HG03060 (cell line): ENCODE data around the gene TTF2.
"Not testable (repeated sequence)": the region's sequence is repeated elsewhere in the genome, so short reads cannot be mapped to it uniquely, and the experiment has no call there.

Source experiments
- ATAC-seq: cut with Tn5 transposase; IDR thresholded peaks from one replicate; pipeline ENCODE4 v1.9.1; 2021; ENCODE audit warnings: low read depth, moderate number of reproducible peaks; ENCODE audit not compliant: unreplicated experiment

Gene TTF2

DNA sequence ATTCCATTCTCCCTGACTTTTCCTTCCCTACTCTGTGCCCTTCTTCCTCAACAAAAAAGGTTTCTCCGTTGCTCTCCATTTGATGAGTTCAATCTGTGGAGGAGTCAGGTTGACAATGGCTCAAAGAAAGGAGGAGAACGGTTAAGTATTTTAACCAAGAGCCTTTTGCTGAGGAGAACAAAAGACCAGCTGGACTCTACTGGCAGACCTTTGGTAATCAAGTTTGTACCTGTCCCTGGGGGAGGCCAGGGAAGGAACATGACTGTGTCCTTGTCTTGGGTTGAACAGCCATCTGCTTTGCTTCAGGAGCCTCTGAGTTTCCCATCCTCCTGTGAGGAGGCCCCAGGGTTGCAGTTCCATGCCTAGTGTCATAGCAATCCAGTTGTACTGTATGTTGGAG is 29.9 kb downstream of the TTF2 start:
- ATAC-seq = no peak

DNA sequence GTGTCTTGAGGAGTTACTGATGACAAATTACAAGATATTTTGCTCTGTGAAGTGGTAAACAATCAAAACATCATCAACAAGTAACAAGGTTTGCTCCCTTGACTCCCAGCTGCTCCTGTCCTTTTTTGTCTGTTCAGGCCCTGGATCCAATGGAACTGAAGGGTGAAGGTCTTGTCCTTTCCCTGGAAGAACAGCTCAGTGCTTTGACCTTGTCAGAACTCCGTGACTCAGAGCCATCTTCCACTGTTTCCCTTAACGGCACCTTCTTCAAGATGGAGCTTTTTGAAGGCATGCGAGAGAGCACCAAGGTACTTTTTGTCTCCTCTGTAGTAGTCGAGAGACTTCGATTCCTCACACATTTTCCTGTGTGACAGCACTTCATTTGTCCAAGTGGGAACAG is 32.5 kb downstream of the TTF2 start:
- ATAC-seq = no peak

DNA sequence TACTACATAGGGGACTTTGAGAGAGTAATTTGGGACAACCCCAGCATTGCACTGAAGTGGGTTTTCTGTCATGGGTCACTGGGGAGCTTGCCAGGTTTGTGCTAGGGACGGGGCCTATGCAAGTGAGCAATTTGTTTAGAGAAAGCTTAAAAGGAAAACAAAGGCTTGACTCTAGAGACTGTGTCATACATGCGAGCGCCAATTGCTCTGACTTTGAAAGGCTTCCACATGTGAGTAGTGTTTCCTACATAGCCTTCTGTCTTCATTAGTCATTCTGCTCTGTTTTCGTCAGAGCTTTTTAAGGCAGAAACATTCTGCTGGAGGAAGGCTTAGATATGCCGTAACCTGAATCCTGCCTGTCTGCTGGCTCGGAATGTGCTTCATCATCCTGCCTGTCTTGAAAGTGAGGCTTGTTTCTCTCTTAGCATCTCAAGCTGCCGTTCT is 33.0 kb downstream of the TTF2 start:
- no peak for ATAC-seq

DNA sequence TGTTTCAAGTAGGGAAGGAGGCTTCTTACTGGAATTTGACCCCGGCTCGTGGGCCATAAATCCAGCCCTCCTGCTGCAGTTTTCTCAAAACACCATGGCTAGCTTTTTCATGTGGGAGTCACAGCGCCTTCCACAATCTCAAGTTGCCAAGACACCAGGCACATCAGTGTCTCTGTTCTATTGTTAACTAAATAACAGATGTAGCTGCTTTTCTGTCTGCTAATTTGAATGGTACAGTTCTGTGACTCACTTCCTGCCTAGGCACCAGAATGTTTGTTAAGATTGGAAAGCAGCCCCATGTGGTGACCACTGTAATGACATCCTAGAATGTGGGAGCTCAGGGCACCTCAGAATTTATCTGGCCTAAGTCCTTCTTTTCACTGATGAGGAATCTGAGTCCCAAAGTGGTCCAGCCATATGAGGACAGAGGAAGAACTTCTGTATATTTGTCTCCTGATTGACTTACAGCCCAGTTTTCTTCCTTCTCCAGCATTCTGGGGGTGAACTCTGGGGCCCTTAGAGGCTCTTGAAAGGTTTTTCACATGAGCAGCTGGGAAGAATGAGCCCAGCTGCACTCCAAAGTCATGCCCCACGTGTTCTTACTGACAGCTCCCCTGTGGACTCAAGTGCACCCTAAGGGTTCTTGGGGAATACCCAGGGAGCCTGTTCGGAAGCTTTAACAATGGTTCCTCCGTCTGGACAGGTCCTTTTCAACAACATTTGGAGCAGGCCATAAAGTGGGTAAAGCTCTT is 33.9 kb downstream of the TTF2 start:
- ATAC-seq = peak; percentile 76

GRCh38 chr1:117094841-117095604 is 34.9 kb downstream of the TTF2 start:
- no peak for ATAC-seq

- ATAC-seq = no peak
These were observed 36.9 kb downstream of the TTF2 start for GRCh38 chr1:117096951-117097408.

DNA sequence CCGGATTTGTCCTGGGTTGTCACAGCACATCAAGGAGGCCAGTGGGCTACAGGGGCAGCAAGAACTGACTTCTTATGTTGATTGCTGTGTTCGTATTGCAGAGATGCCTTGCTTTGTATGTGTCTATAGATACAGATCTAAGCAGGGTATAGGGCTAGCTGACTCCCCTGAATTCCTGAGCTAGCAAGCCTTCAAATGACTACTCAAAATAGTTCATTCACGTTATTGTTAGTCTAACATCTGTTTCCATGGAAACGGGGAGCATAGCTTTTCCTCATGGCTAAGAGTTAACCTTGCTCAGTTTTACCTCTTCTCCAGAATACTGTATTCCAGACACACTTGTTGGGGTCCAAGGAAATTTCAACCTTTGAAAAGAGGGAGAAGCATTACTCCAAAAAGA is 37.3 kb downstream of the TTF2 start:
- no peak for ATAC-seq

DNA sequence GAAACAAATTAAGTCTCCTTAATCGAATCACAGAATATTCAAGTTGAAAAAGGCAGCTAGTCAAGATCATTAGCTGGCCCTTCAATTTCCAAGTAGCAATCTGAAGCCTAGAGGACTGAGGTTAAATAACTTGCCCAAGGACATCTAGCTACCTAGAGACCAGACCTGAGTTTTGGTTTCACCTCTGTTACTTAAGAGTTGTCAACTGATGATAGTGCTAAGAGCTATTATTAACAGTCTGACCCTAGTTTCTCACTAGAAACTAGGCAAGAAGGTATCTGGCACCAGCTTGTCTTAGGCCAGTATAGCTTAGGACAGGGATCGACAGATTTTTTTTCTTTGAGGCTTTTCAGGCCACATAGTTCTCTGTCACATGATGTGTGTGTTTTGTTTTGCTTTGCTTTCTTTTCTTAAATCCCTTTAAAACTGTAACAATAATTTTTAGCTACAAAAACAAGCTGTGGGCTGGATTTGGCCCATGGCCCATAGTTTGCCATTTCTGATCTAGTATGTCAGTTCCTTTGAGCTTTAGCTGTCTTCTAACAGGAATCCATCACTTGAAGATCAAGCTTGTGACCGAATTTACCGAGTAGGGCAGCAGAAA is 38.3 kb downstream of the TTF2 start:
- no peak for ATAC-seq

GRCh38 chr1:117101334-117101733 is 41.2 kb downstream of the TTF2 start:
- no peak for ATAC-seq

- not testable (repeated sequence) for ATAC-seq
These were observed 41.7 kb downstream of the TTF2 start for GRCh38 chr1:117101858-117102257.

GRCh38 chr1:117104986-117105385 is 44.9 kb downstream of the TTF2 start:
- no peak for ATAC-seq

- no peak for ATAC-seq
These were observed 45.6 kb downstream of the TTF2 start for GRCh38 chr1:117105722-117106121.

- no peak for ATAC-seq
These were observed 46.4 kb downstream of the TTF2 start for GRCh38 chr1:117106478-117106877.

DNA sequence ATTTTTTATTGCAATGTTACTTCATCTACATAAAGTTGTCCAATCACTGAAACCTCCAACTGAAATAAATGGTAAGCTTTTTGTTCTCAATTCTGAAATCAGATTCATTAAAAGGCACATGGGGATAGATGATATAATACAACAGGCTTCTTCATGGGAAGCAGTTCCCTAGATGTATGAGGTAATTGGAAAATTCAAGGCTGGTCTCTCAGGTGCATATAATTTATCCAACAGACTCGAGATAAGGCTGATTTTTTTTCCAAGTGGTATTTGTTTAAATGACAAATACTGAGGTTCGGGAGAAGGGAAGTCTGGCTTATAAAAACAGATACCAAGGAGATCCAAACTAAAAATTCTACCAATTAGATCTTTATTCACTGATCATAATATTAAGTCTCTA is 47.2 kb downstream of the TTF2 start:
- no peak for ATAC-seq

- ATAC-seq = no peak
These were observed 50.6 kb downstream of the TTF2 start for GRCh38 chr1:117110774-117111173.

GRCh38 chr1:117112047-117112717 is 52.1 kb downstream of the TTF2 start:
- no peak for ATAC-seq

DNA sequence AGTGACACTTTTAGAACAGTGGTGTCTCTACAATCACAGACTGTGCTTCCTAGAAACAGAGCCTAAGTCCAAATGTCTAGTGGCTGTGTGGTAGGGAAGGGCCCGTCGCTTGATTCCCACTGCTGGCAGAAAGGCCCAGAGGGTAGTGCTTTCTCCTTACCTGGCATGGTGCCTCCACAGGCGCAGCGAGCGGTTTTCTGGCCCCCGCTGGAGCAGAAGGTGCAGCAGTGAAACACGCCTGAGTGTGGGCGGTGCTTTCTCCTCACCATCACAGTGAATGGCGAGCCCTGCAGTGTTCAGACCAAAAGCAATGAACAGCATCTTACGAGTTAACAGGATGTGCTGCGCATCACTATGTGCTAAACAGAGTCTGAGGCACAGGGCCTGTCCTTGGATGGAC is 53.1 kb downstream of the TTF2 start:
- no peak for ATAC-seq

DNA sequence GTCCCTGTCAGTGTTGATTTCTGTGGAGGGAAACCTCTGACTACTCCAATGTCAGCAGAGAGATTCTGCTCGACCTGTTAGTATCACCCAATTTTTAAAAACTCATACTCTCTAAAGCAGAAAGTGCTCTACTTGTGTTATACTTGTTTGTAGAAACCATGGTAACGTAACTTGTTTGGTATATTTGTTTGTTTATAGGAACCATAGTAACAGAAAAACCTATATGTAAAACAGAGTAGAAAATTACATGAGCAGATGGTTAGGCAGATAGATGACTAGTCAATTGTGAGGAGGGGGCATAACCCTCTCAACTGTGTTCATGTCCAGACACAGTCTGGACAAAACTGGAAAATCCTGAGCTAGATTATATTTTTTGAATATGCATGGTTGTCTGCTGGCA is 54.8 kb downstream of the TTF2 start:
- no peak for ATAC-seq

GRCh38 chr1:117116090-117116783 is 56.1 kb downstream of the TTF2 start:
- no peak for ATAC-seq

- ATAC-seq = no peak
These were observed 56.6 kb downstream of the TTF2 start for GRCh38 chr1:117116784-117117130.
